Measurements from ENCODE around the gene RAB34.
A peak's percentile ranks its signal among the peaks of the same experiment; 100 is the strongest.

Gene RAB34

DNA sequence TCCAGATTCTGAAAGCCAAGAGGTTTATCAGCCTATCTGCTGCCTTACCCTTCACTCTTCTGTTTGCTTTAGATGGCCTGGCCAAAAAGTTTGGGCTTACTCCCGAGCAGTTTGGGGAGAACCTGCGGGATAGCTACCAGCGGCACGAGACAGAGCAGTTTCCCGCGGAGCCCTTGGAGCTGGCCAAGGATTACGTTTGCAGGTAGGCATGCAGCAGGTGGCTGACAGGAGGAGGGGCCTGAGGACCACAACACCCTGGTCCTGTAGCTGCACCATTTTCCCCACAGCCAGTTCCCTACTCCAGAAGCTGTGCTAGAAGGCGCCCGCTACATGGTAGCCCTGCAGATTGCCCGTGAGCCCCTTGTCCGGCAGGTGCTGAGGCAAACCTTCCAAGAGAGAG, 35.0 kb downstream of the RAB34 start:
- TF ChIP-seq ARNTL (CRISPR knock-in tag; IDR thresholded peaks at IDR 0.05; ENCODE audit: borderline replicate concordance, low read depth): no peak
- TF ChIP-seq ISL1 (CRISPR knock-in tag; IDR thresholded peaks at IDR 0.05): no peak
- no peak for TF ChIP-seq PPARA (CRISPR knock-in tag; IDR thresholded peaks at IDR 0.05; ENCODE audit: borderline replicate concordance)
- TF ChIP-seq TOX (CRISPR knock-in tag; IDR thresholded peaks at IDR 0.05; ENCODE audit: borderline replicate concordance): no peak
- TF ChIP-seq, protein P1, sequence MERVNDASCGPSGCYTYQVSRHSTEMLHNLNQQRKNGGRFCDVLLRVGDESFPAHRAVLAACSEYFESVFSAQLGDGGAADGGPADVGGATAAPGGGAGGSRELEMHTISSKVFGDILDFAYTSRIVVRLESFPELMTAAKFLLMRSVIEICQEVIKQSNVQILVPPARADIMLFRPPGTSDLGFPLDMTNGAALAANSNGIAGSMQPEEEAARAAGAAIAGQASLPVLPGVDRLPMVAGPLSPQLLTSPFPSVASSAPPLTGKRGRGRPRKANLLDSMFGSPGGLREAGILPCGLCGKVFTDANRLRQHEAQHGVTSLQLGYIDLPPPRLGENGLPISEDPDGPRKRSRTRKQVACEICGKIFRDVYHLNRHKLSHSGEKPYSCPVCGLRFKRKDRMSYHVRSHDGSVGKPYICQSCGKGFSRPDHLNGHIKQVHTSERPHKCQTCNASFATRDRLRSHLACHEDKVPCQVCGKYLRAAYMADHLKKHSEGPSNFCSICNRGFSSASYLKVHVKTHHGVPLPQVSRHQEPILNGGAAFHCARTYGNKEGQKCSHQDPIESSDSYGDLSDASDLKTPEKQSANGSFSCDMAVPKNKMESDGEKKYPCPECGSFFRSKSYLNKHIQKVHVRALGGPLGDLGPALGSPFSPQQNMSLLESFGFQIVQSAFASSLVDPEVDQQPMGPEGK (CRISPR knock-in tag; IDR thresholded peaks at IDR 0.05; ENCODE audit: borderline replicate concordance): no peak
- TF ChIP-seq, protein P2, sequence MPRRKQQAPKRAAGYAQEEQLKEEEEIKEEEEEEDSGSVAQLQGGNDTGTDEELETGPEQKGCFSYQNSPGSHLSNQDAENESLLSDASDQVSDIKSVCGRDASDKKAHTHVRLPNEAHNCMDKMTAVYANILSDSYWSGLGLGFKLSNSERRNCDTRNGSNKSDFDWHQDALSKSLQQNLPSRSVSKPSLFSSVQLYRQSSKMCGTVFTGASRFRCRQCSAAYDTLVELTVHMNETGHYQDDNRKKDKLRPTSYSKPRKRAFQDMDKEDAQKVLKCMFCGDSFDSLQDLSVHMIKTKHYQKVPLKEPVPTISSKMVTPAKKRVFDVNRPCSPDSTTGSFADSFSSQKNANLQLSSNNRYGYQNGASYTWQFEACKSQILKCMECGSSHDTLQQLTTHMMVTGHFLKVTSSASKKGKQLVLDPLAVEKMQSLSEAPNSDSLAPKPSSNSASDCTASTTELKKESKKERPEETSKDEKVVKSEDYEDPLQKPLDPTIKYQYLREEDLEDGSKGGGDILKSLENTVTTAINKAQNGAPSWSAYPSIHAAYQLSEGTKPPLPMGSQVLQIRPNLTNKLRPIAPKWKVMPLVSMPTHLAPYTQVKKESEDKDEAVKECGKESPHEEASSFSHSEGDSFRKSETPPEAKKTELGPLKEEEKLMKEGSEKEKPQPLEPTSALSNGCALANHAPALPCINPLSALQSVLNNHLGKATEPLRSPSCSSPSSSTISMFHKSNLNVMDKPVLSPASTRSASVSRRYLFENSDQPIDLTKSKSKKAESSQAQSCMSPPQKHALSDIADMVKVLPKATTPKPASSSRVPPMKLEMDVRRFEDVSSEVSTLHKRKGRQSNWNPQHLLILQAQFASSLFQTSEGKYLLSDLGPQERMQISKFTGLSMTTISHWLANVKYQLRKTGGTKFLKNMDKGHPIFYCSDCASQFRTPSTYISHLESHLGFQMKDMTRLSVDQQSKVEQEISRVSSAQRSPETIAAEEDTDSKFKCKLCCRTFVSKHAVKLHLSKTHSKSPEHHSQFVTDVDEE (CRISPR knock-in tag; IDR thresholded peaks at IDR 0.05): no peak
- TF ChIP-seq GLIS3 (CRISPR knock-in tag; IDR thresholded peaks at IDR 0.05): no peak
- TF ChIP-seq TCF4 (CRISPR knock-in tag; IDR thresholded peaks at IDR 0.05; ENCODE audit: borderline replicate concordance): no peak
- TF ChIP-seq, protein P3, sequence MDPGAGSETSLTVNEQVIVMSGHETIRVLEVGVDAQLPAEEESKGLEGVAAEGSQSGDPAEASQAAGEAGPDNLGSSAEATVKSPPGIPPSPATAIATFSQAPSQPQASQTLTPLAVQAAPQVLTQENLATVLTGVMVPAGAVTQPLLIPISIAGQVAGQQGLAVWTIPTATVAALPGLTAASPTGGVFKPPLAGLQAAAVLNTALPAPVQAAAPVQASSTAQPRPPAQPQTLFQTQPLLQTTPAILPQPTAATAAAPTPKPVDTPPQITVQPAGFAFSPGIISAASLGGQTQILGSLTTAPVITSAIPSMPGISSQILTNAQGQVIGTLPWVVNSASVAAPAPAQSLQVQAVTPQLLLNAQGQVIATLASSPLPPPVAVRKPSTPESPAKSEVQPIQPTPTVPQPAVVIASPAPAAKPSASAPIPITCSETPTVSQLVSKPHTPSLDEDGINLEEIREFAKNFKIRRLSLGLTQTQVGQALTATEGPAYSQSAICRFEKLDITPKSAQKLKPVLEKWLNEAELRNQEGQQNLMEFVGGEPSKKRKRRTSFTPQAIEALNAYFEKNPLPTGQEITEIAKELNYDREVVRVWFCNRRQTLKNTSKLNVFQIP (CRISPR knock-in tag; IDR thresholded peaks at IDR 0.05; ENCODE audit: borderline replicate concordance, low read depth): no peak
- no peak for TF ChIP-seq ZC3H10 (CRISPR knock-in tag; IDR thresholded peaks at IDR 0.05)
- TF ChIP-seq, protein P4, sequence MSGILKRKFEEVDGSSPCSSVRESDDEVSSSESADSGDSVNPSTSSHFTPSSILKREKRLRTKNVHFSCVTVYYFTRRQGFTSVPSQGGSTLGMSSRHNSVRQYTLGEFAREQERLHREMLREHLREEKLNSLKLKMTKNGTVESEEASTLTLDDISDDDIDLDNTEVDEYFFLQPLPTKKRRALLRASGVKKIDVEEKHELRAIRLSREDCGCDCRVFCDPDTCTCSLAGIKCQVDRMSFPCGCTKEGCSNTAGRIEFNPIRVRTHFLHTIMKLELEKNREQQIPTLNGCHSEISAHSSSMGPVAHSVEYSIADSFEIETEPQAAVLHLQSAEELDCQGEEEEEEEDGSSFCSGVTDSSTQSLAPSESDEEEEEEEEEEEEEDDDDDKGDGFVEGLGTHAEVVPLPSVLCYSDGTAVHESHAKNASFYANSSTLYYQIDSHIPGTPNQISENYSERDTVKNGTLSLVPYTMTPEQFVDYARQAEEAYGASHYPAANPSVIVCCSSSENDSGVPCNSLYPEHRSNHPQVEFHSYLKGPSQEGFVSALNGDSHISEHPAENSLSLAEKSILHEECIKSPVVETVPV (CRISPR knock-in tag; IDR thresholded peaks at IDR 0.05): no peak
- no peak for TF ChIP-seq RARB (CRISPR knock-in tag; IDR thresholded peaks at IDR 0.05)
- no peak for TF ChIP-seq CSDC2 (CRISPR knock-in tag; IDR thresholded peaks at IDR 0.05)
- no peak for TF ChIP-seq ZNF70 (CRISPR knock-in tag; IDR thresholded peaks at IDR 0.05)
- no peak for ATAC-seq

GRCh38 chr17:28675980-28676379, 41.7 kb downstream of the RAB34 start:
- peak; percentile 31; the same call in 1 of the 3 replicates for ATAC-seq

More at GRCh38 chr17:28675980-28676379, 41.7 kb downstream of the RAB34 start:
- no peak for TF ChIP-seq CSDC2 (CRISPR knock-in tag; IDR thresholded peaks at IDR 0.05)
- TF ChIP-seq, protein P2 (CRISPR knock-in tag; IDR thresholded peaks at IDR 0.05): no peak
- no peak for TF ChIP-seq SNAI2 (CRISPR knock-in tag; IDR thresholded peaks at IDR 0.05)
- TF ChIP-seq ESRRG (CRISPR knock-in tag; IDR thresholded peaks at IDR 0.05): no peak
- no peak for TF ChIP-seq TCF4 (CRISPR knock-in tag; IDR thresholded peaks at IDR 0.05; ENCODE audit: borderline replicate concordance)
- no peak for TF ChIP-seq ZNF70 (CRISPR knock-in tag; IDR thresholded peaks at IDR 0.05)
- TF ChIP-seq GLIS3 (CRISPR knock-in tag; IDR thresholded peaks at IDR 0.05): no peak
- TF ChIP-seq PPARA (CRISPR knock-in tag; IDR thresholded peaks at IDR 0.05; ENCODE audit: borderline replicate concordance): no peak
- TF ChIP-seq BACH2 (CRISPR knock-in tag; IDR thresholded peaks at IDR 0.05; ENCODE audit: borderline replicate concordance): no peak
- TF ChIP-seq ZFP3 (CRISPR knock-in tag; IDR thresholded peaks at IDR 0.05): no peak
- TF ChIP-seq, protein P4 (CRISPR knock-in tag; IDR thresholded peaks at IDR 0.05): no peak

Data from SK-N-SH treated with all-trans-retinoic acid at 6 μM for 48 hours (cell line).